GM12801 (cell line): ENCODE measurements around the gene TMPRSS11D.

Experiments
- CTCF ChIP-seq: IDR thresholded peaks from one replicate; pipeline ENCODE4 v1.5.1; 2011; ENCODE audit warnings: control low read depth; ENCODE audit not compliant: insufficient read length; ENCODE audit errors: extremely low read depth

TMPRSS11D gene

GRCh38 chr4:67883902-67884301 lies at the start of gene TMPRSS11D:
Gene TMPRSS11D, minus strand, starts transcription at chr4:67884002. Its CDS starts 69 bp downstream, at chr4:67883933.
- TF ChIP-seq CTCF = no peak

- no peak for TF ChIP-seq CTCF
Measured at GRCh38 chr4:67933038-67933437, 49.2 kb upstream of the TMPRSS11D start.

GRCh38 chr4:67931256-67931655 lies 47.5 kb upstream of the TMPRSS11D start:
- TF ChIP-seq CTCF = no peak

GRCh38 chr4:67929426-67929825 lies 45.6 kb upstream of the TMPRSS11D start:
- no peak for TF ChIP-seq CTCF

GRCh38 chr4:67928546-67928945 lies 44.7 kb upstream of the TMPRSS11D start:
- no peak for TF ChIP-seq CTCF

GRCh38 chr4:67927251-67927650 lies 43.4 kb upstream of the TMPRSS11D start:
- TF ChIP-seq CTCF = no peak

- no peak for TF ChIP-seq CTCF
Measured at GRCh38 chr4:67926485-67926884, 42.7 kb upstream of the TMPRSS11D start.

GRCh38 chr4:67922697-67923096 lies 38.9 kb upstream of the TMPRSS11D start:
- TF ChIP-seq CTCF = no peak
